Neural cell (in vitro differentiated cells): ENCODE measurements around the gene SEPTIN6. TPM values are rescaled to one million over a fixed set of nuclear protein-coding genes. Genes with fewer than 3 reads are reported as not detected.

ENCODE experiments used
- H2AFZ ChIP-seq: fragments of 200-600, 300-800 bp; sonication (generic), shearing (Covaris generic); 2 replicates; pipeline ENCODE4 v1.6.0; 2014; ENCODE audit warnings: low read depth, mild to moderate bottlenecking, antibody characterized with exemption, low read length, moderate library complexity
- H3F3A ChIP-seq: fragments of 200-600 bp; shearing (Covaris generic); 2 replicates; pipeline ENCODE4 v1.6.1; 2016; ENCODE audit warnings: mild to moderate bottlenecking, moderate library complexity, mixed read lengths, antibody characterized with exemption, low read length; ENCODE audit not compliant: insufficient read depth, poor library complexity, severe bottlenecking
- H3K27ac ChIP-seq: fragments of 200-600, 300-800 bp; sonication (generic), shearing (Covaris generic); 2 replicates; pipeline ENCODE4 v1.5.1; 2014; ENCODE audit warnings: mild to moderate bottlenecking, low read length, moderate library complexity
- H3K27me3 ChIP-seq: fragments of 300-800, 200-600 bp; sonication (generic), shearing (Covaris generic); 2 replicates; pipeline ENCODE4 v1.6.0; 2014; ENCODE audit warnings: mild to moderate bottlenecking, low read depth, low read length, moderate library complexity; ENCODE audit not compliant: insufficient read depth
- H3K36me3 ChIP-seq: fragments of 300-800, 200-600 bp; sonication (generic), shearing (Covaris generic); 2 replicates; pipeline ENCODE4 v1.5.1; 2014; ENCODE audit warnings: mild to moderate bottlenecking, antibody characterized with exemption, low read length, moderate library complexity; ENCODE audit not compliant: insufficient read depth
- H3K4me2 ChIP-seq: fragments of 300-800, 200-600 bp; sonication (generic), shearing (Covaris generic); 2 replicates; pipeline ENCODE4 v1.6.0; 2014; ENCODE audit warnings: mild to moderate bottlenecking, low read length
- H3K4me3 ChIP-seq: fragments of 300-800, 200-600 bp; sonication (generic), shearing (Covaris generic); 2 replicates; pipeline ENCODE4 v1.5.1; 2014; ENCODE audit warnings: mild to moderate bottlenecking, low read length, moderate library complexity
- H3K79me2 ChIP-seq: fragments of 200-600 bp; shearing (Covaris generic); replicated peaks from 2 replicates; pipeline ENCODE4 v1.6.0; 2014; ENCODE audit warnings: mild to moderate bottlenecking, low read length, moderate library complexity; ENCODE audit not compliant: insufficient read depth
- H3K9ac ChIP-seq: fragments of 300-800, 200-600 bp; sonication (generic), shearing (Covaris generic); 2 replicates; pipeline ENCODE4 v1.6.1; 2016; ENCODE audit warnings: mild to moderate bottlenecking, low read length, mixed read lengths
- H3K9me2 ChIP-seq: fragments of 200-600 bp; shearing (Covaris generic); 2 replicates; pipeline ENCODE4 v1.6.1; 2016; ENCODE audit warnings: mild to moderate bottlenecking, low read length, mixed read lengths; ENCODE audit not compliant: insufficient read depth
- H3K9me3 ChIP-seq: fragments of 200-600, 300-800 bp; sonication (generic), shearing (Covaris generic); 2 replicates; pipeline ENCODE4 v1.6.1; 2016; ENCODE audit warnings: mild to moderate bottlenecking, mixed run types, low read length, moderate library complexity, mixed read lengths
- H4K20me1 ChIP-seq: fragments of 200-600 bp; shearing (Covaris generic); 2 replicates; pipeline ENCODE4 v1.6.1; 2016; ENCODE audit warnings: mild to moderate bottlenecking, mixed run types; ENCODE audit not compliant: insufficient read depth
- CTCF ChIP-seq: fragments of 450-650 bp; IDR thresholded peaks from 2 replicates; pipeline ENCODE4 v1.5.1; 2014; ENCODE audit warnings: antibody characterized with exemption, mild to moderate bottlenecking, moderate library complexity; ENCODE audit not compliant: poor library complexity, severe bottlenecking
- EP300 ChIP-seq: fragments of 450-650 bp; conservative IDR thresholded peaks from 2 replicates; pipeline ENCODE4 v1.6.1; 2014; ENCODE audit warnings: antibody characterized with exemption, mild to moderate bottlenecking, moderate library complexity; ENCODE audit not compliant: poor library complexity, severe bottlenecking
- EZH2 ChIP-seq: fragments of 200-600, 300-800 bp; shearing (Covaris generic), sonication (generic); IDR thresholded peaks from 2 replicates; pipeline ENCODE4 v1.6.1; 2014; ENCODE audit warnings: antibody characterized with exemption, low read length, borderline replicate concordance, mild to moderate bottlenecking; ENCODE audit not compliant: insufficient read depth, poor library complexity, severe bottlenecking
- MXI1 ChIP-seq: fragments of 450-650 bp; conservative IDR thresholded peaks from 2 replicates; pipeline ENCODE4 v1.6.1; 2014; ENCODE audit warnings: antibody characterized with exemption, mild to moderate bottlenecking; ENCODE audit not compliant: poor library complexity, severe bottlenecking
- POLR2AphosphoS5 ChIP-seq: IDR thresholded peaks from 2 replicates; pipeline ENCODE4 v1.6.1; 2012
- RAD21 ChIP-seq: fragments of 450-650 bp; conservative IDR thresholded peaks from 2 replicates; pipeline ENCODE4 v1.6.1; 2014; ENCODE audit warnings: antibody characterized with exemption, mild to moderate bottlenecking, moderate library complexity
- REST ChIP-seq: IDR thresholded peaks from 2 replicates; pipeline ENCODE4 v1.6.1; 2012; ENCODE audit warnings: borderline replicate concordance
- SMC3 ChIP-seq: fragments of 450-650 bp; conservative IDR thresholded peaks from 2 replicates; pipeline ENCODE4 v1.6.1; 2014; ENCODE audit warnings: antibody characterized with exemption, mild to moderate bottlenecking, moderate library complexity; ENCODE audit not compliant: poor library complexity
- TAF1 ChIP-seq: IDR thresholded peaks from 2 replicates; pipeline ENCODE4 v1.6.1; 2012; ENCODE audit warnings: low read depth
- polyA plus RNA-seq: library from polyadenylated mRNA; depleted of rRNA; stranded (reverse); fragments of >200 nt; gene quantifications from 2 replicates; pipeline ENCODE4 v1.2.3, GENCODE V29; 2014

SEPTIN6 gene
- polyA plus RNA-seq, 1 donor from 2014 or later = 155 TPM

DNA sequence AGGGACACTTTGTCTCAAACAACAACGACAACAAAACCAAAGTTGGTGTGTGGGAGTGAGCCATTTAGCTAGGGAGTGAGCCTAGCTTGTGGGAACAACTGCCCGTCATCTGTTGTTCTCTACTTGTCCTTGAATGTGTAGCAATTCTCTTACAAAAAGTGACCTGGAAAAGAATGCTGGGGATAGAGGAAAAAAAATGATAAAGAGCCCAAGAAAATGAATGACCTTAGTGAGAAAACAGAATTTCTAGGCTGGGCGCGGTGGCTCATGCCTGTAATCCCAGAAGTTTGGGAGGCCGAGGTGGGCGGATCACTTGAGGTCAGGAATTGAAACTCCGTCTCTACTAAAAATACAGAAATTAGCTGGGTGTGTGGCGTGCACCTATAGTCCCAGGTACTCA lies 19.6 kb downstream of the SEPTIN6 start:
- no peaks in the 10 kb centered on the region for H3K79me2 ChIP-seq
- no peaks in the 10 kb centered on the region for H3F3A ChIP-seq
- no peak overlapping the region for H2AFZ ChIP-seq
- H3K36me3 ChIP-seq = no peaks in the 10 kb centered on the region
- H3K4me3 ChIP-seq = no peak overlapping the region
- H3K27me3 ChIP-seq = no peaks in the 10 kb centered on the region
- no peaks in the 10 kb centered on the region for H3K9me3 ChIP-seq
- H4K20me1 ChIP-seq = no peaks in the 10 kb centered on the region
- TF ChIP-seq REST = no peak
- TF ChIP-seq RAD21 = no peak
- TF ChIP-seq EZH2 = no peak
- no peak for TF ChIP-seq TAF1
- no peak for TF ChIP-seq EP300
- TF ChIP-seq POLR2AphosphoS5 = no peak
- TF ChIP-seq CTCF = no peak
- no peak for TF ChIP-seq SMC3
- no peak for TF ChIP-seq MXI1
- no peak overlapping the region for H3K27ac ChIP-seq
- H3K9me2 ChIP-seq = no peaks in the 10 kb centered on the region
- no peak overlapping the region for H3K4me2 ChIP-seq
- H3K9ac ChIP-seq = no peak overlapping the region

DNA sequence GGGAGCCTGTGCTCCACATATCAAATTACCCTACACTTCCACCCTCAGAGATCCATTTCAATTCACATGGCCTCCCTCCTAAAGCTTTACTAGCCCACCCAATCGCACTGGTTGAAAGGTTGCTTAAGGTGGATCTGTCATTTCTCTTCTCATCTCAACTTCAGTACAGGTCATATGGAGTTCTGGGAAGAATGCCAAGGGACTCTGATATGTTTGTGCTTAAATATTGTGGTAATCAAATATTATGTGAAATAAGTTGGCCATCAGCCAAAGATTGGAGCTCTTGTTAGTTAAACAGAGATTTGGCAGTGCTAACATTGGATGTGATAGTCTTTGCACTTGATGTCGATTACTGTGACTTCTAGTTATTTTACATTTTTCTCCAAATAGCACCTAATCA lies 20.5 kb downstream of the SEPTIN6 start:
- no peaks in the 10 kb centered on the region for H3K79me2 ChIP-seq
- no peaks in the 10 kb centered on the region for H3K9me3 ChIP-seq
- no peaks in the 10 kb centered on the region for H3K9me2 ChIP-seq
- TF ChIP-seq POLR2AphosphoS5 (no peak), CTCF (no peak), SMC3 (no peak), TAF1 (no peak), EZH2 (no peak), EP300 (no peak), MXI1 (no peak), REST (no peak), RAD21 (no peak)
- no peak overlapping the region for H2AFZ ChIP-seq
- H3K27ac ChIP-seq = no peak overlapping the region
- no peaks in the 10 kb centered on the region for H3K27me3 ChIP-seq
- H4K20me1 ChIP-seq = no peaks in the 10 kb centered on the region
- no peak overlapping the region for H3K9ac ChIP-seq
- no peak overlapping the region for H3K4me2 ChIP-seq
- H3F3A ChIP-seq = no peaks in the 10 kb centered on the region
- no peaks in the 10 kb centered on the region for H3K36me3 ChIP-seq
- H3K4me3 ChIP-seq = no peak overlapping the region
